GM18511 (cell line): Measurements from ENCODE around the gene ST6GALNAC6.

ENCODE experiments used
- ATAC-seq: cut with Tn5 transposase; IDR thresholded peaks from one replicate; pipeline ENCODE4 v1.9.1; 2021; ENCODE audit warnings: mild to moderate bottlenecking, moderate library complexity; ENCODE audit not compliant: unreplicated experiment

Gene ST6GALNAC6

DNA sequence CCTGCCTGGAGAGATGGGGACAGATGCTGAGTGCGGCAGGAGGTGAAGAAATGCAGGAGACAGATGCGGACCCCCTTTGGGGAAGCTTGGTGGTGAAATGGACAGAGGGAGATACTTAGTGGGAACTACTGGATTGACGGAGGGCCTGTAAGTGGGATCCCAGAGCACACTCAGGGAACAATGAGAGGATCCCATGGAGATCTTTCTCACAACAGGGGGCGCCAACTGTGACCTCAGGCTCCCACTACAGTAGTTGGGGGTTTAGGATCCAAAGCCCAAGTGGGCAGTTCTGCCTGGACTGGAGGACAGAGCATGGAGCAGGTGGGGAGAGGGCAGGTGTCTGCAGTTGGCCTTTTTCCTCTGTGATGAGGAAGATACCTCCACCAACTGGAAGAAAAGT is 34.8 kb upstream of the ST6GALNAC6 start:
- no peak for ATAC-seq

DNA sequence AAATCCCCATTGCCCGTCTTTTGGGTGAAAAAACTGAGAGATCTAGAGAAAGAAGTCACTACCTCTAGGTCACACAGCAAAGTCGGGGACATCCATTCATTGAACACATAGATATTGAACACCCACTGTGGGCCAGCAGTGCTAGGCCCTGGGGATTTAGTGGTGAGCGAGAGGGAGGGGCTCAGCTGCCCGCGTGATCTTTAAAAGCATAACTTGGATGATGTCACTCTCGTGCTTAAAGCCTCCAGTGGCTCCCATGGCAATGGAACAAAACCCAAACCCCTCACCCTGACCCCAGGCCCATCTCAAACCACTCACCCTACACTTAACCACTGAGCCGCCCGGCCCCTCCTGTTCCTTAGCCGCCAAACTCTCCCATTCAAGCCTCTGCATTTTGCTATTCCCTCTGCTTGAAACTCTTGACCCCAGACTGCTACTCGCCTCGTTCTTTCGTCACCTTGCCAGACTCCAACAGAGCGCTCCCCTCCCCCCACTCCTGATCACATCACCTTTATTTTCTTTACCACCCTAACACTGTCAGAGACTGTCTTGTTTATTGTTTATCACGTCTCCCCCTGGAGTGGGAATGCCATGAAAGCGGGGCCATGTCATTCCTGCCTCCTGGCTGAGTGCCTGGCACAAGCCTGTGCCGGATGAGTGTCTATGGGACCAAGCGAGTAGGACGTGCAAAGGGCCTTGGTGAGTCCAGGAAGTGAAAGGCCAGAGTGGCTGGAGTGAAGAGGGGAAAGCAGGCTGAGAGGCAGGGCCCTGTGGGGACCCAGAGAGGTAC is 31.9 kb upstream of the ST6GALNAC6 start:
- peak; percentile 47 for ATAC-seq

DNA sequence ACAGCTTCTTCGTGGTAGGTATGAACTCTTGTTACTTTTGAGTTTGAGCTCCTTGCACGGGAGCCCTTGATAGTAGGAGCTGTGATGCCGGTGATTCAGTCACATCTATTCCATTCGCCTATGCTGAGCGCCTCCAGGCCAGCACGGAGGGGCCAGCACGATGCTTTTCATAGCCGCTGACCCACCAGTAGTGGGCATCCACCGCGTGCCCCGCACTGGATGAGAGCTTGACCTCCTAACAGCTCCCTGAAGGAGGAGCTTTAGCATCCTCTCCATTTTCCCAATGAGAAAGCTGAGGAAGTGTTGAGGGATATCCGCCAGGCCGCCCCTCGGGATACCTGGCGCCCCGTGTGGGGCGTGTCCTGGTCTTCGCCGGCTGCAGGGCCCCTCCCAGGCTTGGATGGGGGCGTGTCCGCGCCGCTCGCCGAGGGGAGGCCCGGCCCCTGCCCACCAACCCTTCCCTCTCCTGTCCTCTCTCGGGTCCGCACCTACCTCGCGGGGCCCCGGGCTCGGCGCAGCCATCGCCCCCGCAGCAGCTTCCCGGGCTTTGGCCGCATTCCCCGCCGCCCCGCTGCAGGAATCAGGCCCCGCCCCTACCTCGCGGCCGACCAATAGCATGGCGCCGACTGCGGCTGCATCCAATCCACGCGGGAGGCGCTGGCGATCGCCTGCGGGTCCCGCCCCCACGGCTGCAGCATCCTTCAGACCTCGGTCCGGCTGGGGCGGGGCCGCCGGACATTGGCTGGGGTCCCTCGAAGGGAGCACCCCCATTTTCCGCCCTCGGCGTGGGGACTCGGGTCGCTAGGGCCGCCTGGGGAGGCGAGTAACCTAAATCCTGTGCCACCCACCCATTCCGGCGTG is 31.1 kb upstream of the ST6GALNAC6 start, which contains the start of gene PIP5KL1:
PIP5KL1 (minus strand) TSS at position 547 of the 861 bp plus-strand sequence; CDS start at position 522, 25 bp downstream.
- ATAC-seq: peak; percentile 78

DNA sequence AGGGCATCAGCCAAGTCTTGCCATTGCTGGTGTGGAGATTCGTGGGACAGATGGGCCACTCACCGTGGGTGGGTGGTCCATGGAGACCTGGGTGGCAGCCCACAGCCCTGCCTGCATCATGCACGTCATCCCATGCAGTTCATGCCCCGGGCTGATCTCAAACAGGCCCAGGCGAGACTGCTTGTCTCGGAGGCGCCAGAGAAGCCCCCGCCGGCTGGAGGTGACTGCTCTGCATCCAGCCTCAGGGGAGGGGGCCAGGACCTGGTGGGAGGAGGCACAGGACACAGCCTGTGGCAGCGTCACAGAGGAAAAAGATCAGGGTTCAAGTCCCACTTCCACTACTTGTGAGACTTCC is 30.2 kb upstream of the ST6GALNAC6 start:
- no peak for ATAC-seq

DNA sequence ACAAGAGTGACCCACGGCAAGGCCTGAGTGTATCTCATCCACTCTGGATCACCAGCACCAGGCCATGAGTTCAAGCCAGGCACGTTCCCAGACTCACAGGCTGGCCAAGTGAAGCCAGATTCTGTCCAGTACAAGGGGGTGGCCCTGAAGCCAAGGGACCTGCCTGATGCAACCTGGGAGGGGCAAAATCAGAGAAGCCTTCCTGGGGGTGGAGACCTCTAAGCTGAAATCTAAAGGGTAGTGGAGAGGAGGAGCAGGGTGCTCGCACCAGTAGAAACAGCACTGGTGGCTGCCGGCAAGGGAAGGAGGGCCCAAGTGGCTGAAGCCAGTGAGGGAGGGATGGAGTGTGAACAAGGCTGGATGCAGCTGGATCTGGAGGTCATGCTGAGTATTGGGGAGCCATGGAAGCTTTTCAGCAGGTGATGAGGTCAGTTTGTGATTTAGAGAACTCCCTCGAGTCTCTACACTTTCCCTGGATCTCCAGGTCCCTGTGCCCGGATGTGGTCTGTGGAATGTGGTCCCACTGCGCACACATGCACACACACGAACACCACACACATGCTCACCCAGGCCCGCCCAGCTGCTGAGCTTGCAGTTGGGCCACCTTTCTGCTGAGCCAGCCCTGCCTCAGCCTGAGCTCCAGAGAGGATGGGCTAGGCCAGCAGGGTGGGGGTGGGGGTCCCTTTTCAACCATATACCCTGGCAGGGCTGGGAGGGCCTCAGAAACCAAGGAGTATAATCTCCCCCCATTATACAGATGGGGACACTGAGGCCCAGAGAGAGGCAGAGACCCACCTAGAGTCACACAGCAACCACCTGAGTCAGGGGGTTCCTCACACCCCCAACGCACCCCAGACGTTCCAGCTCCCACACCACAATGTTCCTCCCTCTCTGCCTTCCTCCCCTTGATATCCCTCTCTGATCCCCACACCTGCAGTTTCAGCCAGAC is 29.5 kb upstream of the ST6GALNAC6 start:
- ATAC-seq: no peak

DNA sequence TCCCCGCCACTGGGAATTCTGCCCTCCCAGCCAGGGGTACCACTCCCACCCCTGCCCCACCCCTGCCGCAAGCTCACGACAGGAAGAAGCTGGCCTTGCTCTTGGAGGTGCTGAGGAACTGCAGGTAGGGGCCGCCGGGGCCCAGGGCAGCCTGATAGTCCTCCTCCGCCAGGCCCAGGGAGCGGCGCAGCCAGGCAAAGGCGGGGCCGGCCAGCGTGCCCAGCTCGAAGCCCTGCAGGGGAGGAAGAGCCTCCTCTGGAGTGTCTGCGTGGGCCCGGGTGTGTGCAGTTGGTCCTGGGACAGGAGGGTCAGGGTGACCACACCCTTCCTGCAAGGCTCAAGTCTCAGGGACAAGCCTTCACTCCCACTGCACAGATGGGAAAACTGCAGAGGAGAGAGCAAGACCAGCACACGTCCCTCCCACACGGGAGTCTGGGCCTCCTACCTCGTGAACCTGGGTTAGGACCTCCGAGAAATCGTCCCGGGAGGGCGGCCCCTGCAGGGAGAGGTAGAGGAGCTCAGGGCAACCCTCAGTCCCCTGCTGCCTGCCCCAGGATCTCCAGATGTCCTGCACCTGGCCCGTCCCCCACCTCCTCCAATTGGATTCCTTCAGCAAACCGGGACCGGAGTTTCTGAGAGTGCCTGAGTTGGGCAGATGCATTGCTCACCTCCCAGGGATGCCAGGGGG is 28.7 kb upstream of the ST6GALNAC6 start:
- ATAC-seq: no peak

DNA sequence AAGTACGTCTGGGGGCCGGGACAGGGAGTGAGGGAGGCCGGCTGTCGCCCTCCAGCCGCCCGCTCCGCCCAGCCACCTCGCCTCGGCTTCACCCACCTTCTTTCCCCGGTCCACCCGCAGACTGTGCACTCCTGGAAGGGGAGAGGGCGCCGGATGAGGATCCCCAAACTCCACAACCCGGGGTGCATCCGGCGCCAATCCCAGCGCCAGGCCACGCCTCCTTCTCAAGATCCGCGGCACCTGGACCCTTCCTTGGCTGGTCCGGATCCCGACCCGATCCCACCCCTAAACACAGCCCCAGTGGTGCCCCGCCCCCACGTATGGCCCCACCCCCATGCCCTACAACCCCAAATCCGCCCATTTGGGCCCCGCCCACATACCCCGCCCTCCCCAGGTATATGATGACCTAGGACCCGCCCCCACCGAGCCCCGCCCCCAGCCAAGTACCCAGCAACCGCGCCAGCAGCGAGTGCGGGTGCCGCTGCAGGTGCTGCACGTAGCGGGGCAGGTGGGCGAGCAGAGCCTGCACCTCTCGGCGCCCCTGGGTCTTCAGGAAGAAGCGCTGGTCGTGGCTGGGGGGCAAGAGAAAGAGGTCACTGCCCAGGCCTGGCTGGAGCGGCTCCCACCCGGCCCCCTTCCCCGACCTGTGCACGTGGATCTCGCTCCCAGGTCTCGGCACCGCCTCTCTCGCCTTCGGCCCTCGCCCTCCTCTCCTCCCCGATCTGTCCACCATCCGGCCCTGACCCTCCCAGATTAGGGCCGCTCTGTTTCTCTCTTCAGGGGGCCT is 28.0 kb upstream of the ST6GALNAC6 start:
- no peak for ATAC-seq

DNA sequence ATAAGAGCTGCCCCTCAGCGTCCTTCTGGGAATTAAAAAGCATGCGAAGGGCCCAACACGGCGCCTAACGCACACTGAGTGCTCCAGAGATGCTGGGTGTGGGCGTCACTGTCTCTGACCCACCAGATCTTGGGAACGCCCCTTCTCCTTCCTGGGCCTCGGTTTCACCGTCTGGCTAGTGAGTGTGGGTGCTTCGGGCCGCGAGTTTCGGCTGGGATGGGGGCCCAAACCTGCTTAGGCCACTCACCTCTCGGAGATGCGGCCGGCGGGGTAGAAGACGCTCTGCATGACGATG is 27.4 kb upstream of the ST6GALNAC6 start:
- no peak for ATAC-seq

DNA sequence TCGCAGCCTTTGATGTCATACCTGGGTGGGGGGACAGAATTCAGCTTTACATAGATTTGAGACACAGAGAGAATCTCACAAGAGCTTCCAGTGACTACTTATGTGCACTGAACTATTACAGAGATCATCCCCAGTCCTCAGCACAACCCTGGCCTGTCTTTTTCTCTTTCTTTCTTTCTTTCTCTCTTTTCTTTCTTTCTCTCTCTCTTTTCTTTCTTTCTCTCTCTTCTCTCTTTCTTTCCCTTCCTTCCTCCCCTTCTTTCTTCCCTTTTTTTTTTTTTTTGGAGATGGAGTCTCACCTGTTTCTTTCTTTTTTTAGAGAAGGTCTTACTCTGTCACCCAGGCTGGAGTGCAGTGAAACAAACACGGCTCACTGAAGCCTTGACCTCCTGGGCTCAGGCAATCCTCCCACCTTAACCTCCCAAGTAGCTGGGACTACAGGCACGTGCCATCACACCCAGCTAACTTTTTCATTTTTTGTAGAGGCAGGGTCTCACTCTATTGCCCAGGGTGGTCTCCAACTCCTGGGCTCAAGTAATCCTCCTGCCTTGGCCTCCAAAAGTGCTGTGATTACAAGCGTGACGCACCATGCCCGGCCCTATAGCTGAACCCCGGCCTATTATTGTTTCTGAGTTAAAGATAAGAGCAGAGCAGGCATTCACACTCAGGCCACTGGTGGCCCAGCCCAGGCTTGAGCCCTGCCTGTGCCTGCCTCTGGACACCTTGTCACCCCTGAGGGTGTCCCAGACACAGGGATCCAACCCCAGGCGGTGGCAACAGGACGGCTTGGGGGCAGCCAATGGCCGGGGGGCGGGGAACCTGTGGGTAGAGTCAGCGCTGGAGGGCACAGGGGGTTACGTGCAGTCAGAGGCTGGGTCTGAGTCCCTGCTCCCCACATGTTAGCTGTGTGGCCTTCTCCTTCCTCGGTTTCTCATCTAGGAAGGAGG is 26.8 kb upstream of the ST6GALNAC6 start:
- no peak for ATAC-seq

DNA sequence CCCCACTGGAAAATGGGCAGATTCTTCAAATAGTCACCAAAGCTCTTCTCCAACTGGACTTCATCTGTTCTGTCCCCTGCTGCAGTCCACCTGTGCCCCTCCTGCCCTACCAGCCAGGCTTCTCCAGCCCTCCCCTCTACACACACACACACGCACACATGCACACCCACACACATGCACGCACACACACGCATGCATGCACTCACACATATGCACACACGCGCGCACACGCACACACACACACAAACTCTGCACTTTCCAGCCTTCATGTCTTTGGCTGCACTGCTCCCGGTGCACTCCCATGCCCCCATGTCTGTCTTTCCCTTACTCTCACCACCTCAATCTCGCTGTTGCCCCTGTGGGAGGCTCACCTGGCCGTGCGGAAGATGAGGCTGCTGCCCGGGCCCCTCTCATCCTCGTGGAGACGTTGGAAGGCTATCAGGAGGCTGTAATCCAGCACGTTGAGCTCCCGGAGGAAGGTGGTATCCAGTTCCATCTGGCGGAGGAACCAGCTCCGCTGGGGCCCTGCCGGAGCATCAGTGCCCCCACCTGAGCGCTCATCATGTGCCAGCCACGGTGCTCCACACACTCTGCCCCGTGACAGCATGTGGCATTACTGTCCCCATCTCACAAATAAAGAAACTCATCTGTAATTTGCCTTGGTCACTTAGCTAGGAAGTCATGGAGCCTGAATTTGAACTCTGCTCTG is 25.5 kb upstream of the ST6GALNAC6 start:
- ATAC-seq: no peak

DNA sequence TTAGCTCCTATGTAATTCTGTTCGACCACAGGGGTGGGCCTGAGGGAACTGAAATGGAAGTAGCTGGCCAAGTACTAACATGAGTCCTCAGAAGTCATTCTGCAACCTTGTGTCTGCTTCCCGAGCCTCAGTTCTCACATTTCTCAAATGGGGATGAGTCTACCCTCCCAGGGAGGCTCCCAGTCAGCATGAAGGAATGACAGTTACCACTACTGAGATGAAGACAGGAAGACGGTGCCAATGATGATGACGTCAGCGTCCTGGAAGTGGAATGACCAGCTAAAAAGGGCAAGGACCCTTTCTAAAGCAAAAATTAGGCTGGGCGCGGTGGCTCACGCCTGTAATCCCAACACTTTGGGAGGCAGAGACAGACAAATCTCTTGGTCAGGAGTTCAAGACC is 24.4 kb upstream of the ST6GALNAC6 start:
- ATAC-seq: no peak

DNA sequence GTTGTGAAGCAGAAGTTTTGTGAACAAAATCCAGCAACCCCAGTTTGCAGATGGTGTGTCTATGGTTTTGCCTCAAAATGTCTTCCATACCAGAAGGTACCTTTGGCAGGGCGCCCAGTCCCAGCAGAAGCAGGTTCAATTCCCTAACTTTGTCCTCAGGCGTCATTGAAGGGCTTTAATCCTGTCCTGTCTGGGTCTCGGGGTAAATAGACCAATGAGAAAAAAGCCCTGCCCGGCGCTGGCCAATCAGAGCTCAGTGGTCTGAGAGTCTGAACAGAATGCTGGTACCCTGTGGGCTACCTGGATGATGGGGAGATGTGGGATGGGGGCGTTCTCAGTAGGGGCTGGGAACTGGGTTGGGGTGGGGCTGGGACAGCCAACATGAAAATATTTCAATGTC is 23.6 kb upstream of the ST6GALNAC6 start:
- no peak for ATAC-seq

DNA sequence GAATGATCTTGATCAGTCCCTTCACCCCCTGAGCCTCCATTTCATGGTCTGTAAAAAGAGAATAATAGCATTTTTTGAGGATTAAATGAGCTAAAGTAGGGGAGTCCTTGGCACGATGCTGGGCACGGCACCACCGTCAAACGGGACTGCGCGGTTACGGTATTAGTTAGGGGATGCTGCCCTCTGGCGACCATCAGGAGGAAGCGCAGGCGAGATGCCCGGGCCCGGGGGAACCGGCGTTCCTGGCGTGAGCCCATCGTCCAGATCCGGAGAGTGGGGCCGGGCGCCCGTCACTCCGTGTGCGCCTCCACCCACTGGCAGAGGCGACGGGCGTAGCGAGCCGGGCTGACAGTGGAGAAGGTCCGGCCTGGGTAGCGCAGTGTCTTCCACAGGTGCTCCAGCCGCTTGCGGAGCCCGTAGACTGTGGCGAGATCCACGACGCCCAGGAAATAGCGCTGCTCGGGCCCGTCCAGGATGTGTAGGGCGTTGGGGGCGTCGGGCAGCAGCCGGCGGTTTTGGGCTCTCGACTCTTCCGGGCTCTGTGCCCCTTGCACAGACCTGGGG is 22.2 kb upstream of the ST6GALNAC6 start:
- no peak for ATAC-seq

DNA sequence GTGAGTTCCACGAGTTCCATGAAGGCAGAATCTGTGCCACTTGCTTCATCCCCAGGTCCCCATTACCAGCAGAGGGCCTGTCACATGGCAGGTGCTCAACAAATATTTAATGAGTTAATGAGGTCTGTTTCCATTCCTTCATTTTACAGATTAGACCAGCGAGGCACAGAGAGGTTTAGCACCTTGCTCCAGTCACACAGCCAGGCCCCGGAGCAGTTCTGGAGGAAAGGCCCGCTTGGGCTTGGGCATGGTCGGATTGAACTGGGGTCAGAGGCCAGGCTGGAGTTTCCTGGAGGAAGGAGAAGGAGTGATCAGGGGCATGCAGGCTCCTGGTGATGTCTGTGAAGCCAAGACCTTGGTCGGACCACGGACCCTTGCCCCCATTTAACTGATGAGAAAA is 21.4 kb upstream of the ST6GALNAC6 start:
- no peak for ATAC-seq

DNA sequence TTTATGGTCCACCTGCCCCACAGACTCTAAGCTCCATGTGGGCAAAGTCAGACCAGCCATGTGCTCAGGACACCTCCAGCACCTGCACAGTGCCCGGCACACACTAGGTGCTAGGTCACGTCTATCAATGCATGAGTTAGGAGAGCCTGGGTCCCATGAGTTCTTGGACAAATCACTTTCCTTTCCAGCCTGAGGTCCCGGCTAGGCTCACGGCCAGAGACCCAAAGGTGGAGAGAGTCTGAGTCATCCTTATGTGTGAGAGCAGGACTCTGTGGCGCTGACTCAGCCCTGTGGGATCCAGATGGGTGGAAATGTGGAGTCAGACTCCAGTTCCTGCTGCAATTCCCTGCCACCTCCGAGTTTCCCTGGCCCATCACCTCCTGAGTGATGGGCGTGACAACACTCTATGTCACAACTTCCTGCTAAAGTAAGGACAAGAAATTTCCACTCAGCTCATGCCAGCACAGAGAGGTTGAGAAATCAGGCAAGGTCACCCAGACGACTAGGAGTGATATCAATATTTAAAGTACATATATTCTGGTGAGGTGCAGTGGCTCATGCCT is 19.9 kb upstream of the ST6GALNAC6 start:
- no peak for ATAC-seq

DNA sequence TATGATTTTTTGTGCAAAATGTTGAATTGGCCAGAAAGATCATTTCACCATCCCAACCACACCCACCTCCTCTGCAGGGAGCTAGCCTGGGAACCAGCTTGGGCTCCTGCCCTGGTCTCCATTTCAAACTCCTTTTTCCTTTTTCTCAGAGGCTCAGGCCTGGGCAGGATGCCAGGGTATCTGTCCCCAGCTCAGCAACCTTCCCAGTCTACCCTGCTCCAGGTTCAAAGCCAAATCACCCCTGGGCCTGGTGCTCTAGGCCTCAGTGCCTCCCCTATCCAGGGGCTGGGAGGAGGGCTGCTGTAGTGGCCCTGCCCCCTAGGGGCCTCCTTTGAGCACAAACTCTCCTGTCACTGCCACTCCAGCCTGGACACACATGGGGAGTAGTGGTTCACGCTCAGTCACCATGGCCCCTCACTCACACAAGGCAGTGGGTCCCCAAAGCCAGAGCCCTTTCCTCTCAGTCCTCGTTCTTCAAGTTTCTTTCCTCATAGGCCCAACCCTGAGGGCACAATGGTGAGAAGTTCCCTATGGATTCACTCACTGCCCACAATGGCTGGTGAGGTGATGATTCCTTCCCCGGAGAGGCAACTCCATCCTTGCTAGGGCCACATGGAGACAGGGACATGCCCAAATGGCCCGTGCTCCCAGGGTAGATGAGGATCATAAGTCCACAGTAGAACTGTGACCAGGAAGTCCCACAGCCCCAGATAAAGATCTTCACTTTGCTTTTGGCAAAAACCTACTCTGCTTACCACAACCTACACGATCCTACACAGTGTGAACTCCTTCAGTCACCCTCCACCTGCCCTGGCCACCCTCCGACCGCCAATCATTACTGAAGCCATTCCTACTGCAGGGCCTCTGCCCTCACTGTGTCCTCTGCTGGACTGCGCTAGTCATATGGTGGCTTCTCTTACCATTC is 19.0 kb upstream of the ST6GALNAC6 start:
- no peak for ATAC-seq
